ENCODE data around the gene SERPINC1. TPM values are rescaled to one million over a fixed set of nuclear protein-coding genes. Genes with fewer than 3 reads are reported as not detected.
A peak's percentile ranks its signal among the peaks of the same experiment; 100 is the strongest.

SERPINC1 gene
- total RNA-seq, 4 donors from 2014 or later = not detected

- 97% methylated on average over 5 of the region's 5 CpGs for WGBS
These were observed 40.4 kb downstream of the SERPINC1 start for GRCh38 chr1:173876732-173877131.

GRCh38 chr1:173871500-173871899 is 45.6 kb downstream of the SERPINC1 start:
- intact Hi-C loops (cut with DNase I) = loop anchor here (10.0 kb wide), 1 partner anchor 83 kb away; no protein-coding TSS in a partner anchor
- DNase-seq (ENCODE audit: extremely low spot score) = no peak
- Histone ChIP-seq H3K27me3 (no peaks in the 10 kb centered on the region), H3K4me3 (no peak overlapping the region), H3K4me1 (peaks cover 18 to 41% (median 31%) of the 10 kb centered on the region in 4 donors), H3K27ac (replicated peaks in 1 of 4) (peak overlapping the region in 1 of 4 donors; percentile 5), H3K36me3 (peaks cover 3 to 60% (median 22%) of the 10 kb centered on the region in 4 donors), H3K9me3 (no peaks in the 10 kb centered on the region)
- TF ChIP-seq CTCF (IDR thresholded peaks at IDR 0.05) (no peak), EP300 (IDR thresholded peaks at IDR 0.05) (no peak), POLR2A (IDR thresholded peaks at IDR 0.05; ENCODE audit: low read depth) (no peak), POLR2AphosphoS5 (IDR thresholded peaks at IDR 0.05) (no peak)
- 41% methylated on average over 2 of the region's 2 CpGs for WGBS

More at GRCh38 chr1:173876732-173877131, 40.4 kb downstream of the SERPINC1 start:
- H3K27me3 ChIP-seq = no peaks in the 10 kb centered on the region
- no peak for TF ChIP-seq POLR2A (IDR thresholded peaks at IDR 0.05; ENCODE audit: low read depth)
- no peak for TF ChIP-seq POLR2AphosphoS5 (IDR thresholded peaks at IDR 0.05)
- no peak for TF ChIP-seq CTCF (IDR thresholded peaks at IDR 0.05)
- TF ChIP-seq EP300 (IDR thresholded peaks at IDR 0.05) = no peak
- intact Hi-C loops (cut with DNase I) = loop anchor here (10.0 kb wide), 1 partner anchor 78 kb away; no protein-coding TSS in a partner anchor
- peaks cover 0 to 1% (median 0%) of the 10 kb centered on the region in 4 donors for H3K4me1 ChIP-seq
- H3K4me3 ChIP-seq = no peak overlapping the region
- H3K36me3 ChIP-seq = peaks cover 7 to 77% (median 43%) of the 10 kb centered on the region in 4 donors
- H3K27ac ChIP-seq (replicated peaks in 1 of 4) = no peak overlapping the region
- no peak for DNase-seq (ENCODE audit: extremely low spot score)
- no peaks in the 10 kb centered on the region for H3K9me3 ChIP-seq

GRCh38 chr1:173871091-173871490 is 46.0 kb downstream of the SERPINC1 start:
- no peak for TF ChIP-seq POLR2A (IDR thresholded peaks at IDR 0.05; ENCODE audit: low read depth)
- no peak for DNase-seq (ENCODE audit: extremely low spot score)
- Histone ChIP-seq H3K4me3 (no peak overlapping the region), H3K36me3 (peaks cover 0 to 60% (median 21%) of the 10 kb centered on the region in 4 donors), H3K9me3 (no peaks in the 10 kb centered on the region), H3K27ac (replicated peaks in 1 of 4) (peak overlapping the region in 1 of 4 donors; percentile 5), H3K27me3 (no peaks in the 10 kb centered on the region), H3K4me1 (peaks cover 20 to 45% (median 35%) of the 10 kb centered on the region in 4 donors)
- 81% methylated on average over 5 of the region's 5 CpGs for WGBS
- intact Hi-C loops (cut with DNase I) = loop anchor here (10.0 kb wide), 1 partner anchor 84 kb away; no protein-coding TSS in a partner anchor

GRCh38 chr1:173870252-173871075 is 46.7 kb downstream of the SERPINC1 start:
- TF ChIP-seq POLR2A (IDR thresholded peaks at IDR 0.05; ENCODE audit: low read depth) = no peak
- TF ChIP-seq POLR2AphosphoS5 (IDR thresholded peaks at IDR 0.05) = peak in 1 of 2 donors; percentile 27
- H3K4me1 ChIP-seq = peaks cover 25 to 52% (median 41%) of the 10 kb centered on the region in 4 donors
- peak overlapping the region in 2 of 4 donors; percentile 0 to 98 for H3K27ac ChIP-seq (replicated peaks in 1 of 4)
- H3K4me3 ChIP-seq = no peak overlapping the region
- no peak for DNase-seq (ENCODE audit: extremely low spot score)
- intact Hi-C loops (cut with DNase I) = loop anchor here (10.0 kb wide), 1 partner anchor 84 kb away; no protein-coding TSS in a partner anchor
- peaks cover 3 to 60% (median 20%) of the 10 kb centered on the region in 4 donors for H3K36me3 ChIP-seq
- H3K9me3 ChIP-seq = no peaks in the 10 kb centered on the region
- H3K27me3 ChIP-seq = no peaks in the 10 kb centered on the region
- WGBS = 77% methylated on average over 15 of the region's 15 CpGs

- Histone ChIP-seq H3K36me3 (peaks cover 18 to 60% (median 28%) of the 10 kb centered on the region in 4 donors), H3K27ac (replicated peaks in 1 of 4) (peak overlapping the region; percentile 92 to 99 (median 97)), H3K9me3 (no peaks in the 10 kb centered on the region), H3K4me3 (peak overlapping the region; percentile 92 to 99 (median 96)), H3K27me3 (no peaks in the 10 kb centered on the region), H3K4me1 (peaks cover 25 to 60% (median 53%) of the 10 kb centered on the region in 4 donors)
- intact Hi-C loops (cut with DNase I) = loop anchor here (5.0 kb wide), 2 partner anchors 153 to 437 kb away; partner anchors contain the start of gene RC3H1
- DNase-seq (ENCODE audit: extremely low spot score) = no peak
- 8% methylated on average over 5 of the region's 5 CpGs for WGBS
- TF ChIP-seq EP300 (IDR thresholded peaks at IDR 0.05) (no peak), POLR2AphosphoS5 (IDR thresholded peaks at IDR 0.05) (no peak), CTCF (IDR thresholded peaks at IDR 0.05) (no peak), POLR2A (IDR thresholded peaks at IDR 0.05; ENCODE audit: low read depth) (no peak)
These were observed 48.1 kb downstream of the SERPINC1 start for GRCh38 chr1:173869021-173869359.
